Vagina (tissue), 2 donors: Measurements from ENCODE around the gene ST6GALNAC6.

ENCODE experiments used
- POLR2A ChIP-seq, 2 donors: fragments of 450-650 bp; IDR thresholded peaks; one replicate each; pipeline ENCODE4 v1.6.1; 2017; ENCODE audit warnings: antibody characterized with exemption in 2 of 2, mild to moderate bottlenecking in 2 of 2, moderate library complexity in 2 of 2
- TF ChIP-seq, protein P1 (sequence below), 3 experiments: fragments of 450-650 bp in 2 of 3; fragments of 200-600 bp in 1 of 3; sonication (generic) in 1 of 3; IDR thresholded peaks; one replicate each; pipeline ENCODE4 v1.5.1; 2017 to 2019; ENCODE audit warnings: antibody characterized with exemption in 3 of 3, mild to moderate bottlenecking in 2 of 3, moderate library complexity in 2 of 3

DNA sequence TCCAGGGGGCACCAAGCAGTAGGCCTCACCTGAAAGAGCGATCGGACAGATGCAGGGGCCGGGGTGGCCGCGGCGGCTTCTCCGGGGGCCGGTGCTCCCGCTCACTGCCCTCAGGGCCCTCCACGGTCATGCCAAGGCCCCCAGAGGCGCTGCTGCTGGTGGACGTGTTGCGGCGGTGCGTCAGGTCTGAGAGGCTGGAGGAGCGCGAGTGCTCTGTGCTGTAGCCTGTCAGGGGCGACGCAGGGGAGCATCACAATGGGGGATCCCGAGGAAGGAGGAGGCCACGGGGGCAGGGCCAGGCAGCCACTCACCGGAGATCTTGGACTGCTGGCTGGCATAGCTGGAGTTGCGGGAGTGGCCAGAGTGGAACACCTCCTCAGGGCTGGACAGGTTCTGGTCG is 45.9 kb upstream of the ST6GALNAC6 start:
- TF ChIP-seq, protein P1, sequence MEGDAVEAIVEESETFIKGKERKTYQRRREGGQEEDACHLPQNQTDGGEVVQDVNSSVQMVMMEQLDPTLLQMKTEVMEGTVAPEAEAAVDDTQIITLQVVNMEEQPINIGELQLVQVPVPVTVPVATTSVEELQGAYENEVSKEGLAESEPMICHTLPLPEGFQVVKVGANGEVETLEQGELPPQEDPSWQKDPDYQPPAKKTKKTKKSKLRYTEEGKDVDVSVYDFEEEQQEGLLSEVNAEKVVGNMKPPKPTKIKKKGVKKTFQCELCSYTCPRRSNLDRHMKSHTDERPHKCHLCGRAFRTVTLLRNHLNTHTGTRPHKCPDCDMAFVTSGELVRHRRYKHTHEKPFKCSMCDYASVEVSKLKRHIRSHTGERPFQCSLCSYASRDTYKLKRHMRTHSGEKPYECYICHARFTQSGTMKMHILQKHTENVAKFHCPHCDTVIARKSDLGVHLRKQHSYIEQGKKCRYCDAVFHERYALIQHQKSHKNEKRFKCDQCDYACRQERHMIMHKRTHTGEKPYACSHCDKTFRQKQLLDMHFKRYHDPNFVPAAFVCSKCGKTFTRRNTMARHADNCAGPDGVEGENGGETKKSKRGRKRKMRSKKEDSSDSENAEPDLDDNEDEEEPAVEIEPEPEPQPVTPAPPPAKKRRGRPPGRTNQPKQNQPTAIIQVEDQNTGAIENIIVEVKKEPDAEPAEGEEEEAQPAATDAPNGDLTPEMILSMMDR (IDR thresholded peaks at IDR 0.05), result no peak
- TF ChIP-seq POLR2A (IDR thresholded peaks at IDR 0.05), result no peak
